Stomach (tissue), 9 donors: ENCODE measurements around the gene IPO13. TPM values are rescaled to one million over a fixed set of nuclear protein-coding genes. Genes with fewer than 3 reads are reported as not detected.

ENCODE experiments used
- DNase-seq, 2 donors: peaks; one replicate each; pipeline versions ENCODE4 v3.0.0 to v3.0.0-alpha.2; 2013 to 2019
- H3K27ac ChIP-seq, 5 donors: fragments of 200-600 bp in 4 of 5; sonication (generic) in 4 of 5; one replicate each; pipeline ENCODE4 v1.5.1; 2013 to 2019; ENCODE audit warnings: mild to moderate bottlenecking in 1 of 5, moderate library complexity in 1 of 5
- H3K27me3 ChIP-seq, 3 donors: fragments of 200-600 bp; sonication (generic); one replicate each; pipeline ENCODE4 v1.5.1; 2017 to 2019; ENCODE audit warnings: mixed run types in 1 of 3
- H3K36me3 ChIP-seq, 4 donors: fragments of 200-600 bp; sonication (generic); 1 replicate in 3 of 4; 2 replicates in 1 of 4; pipeline ENCODE4 v1.5.1; 2016 to 2019
- H3K4me1 ChIP-seq, 4 donors: fragments of 200-600 bp; sonication (generic); one replicate each; pipeline ENCODE4 v1.5.1; 2016 to 2019
- H3K4me3 ChIP-seq, 4 donors: fragments of 200-600 bp; sonication (generic) in 3 of 4; one replicate each; pipeline ENCODE4 v1.5.1; 2016 to 2019; ENCODE audit warnings: mild to moderate bottlenecking in 1 of 4
- H3K9me3 ChIP-seq, 4 donors: fragments of 200-600 bp; sonication (generic); one replicate each; pipeline ENCODE4 v1.5.1; 2016 to 2019
- CTCF ChIP-seq, 7 experiments: fragments of 450-650 bp in 4 of 7; fragments of 200-600 bp in 3 of 7; sonication (generic) in 3 of 7; IDR thresholded peaks; one replicate each; pipeline ENCODE4 v1.5.1; 2016 to 2019; ENCODE audit warnings: antibody characterized with exemption in 7 of 7, control low read depth in 2 of 7, mild to moderate bottlenecking in 1 of 7
- EP300 ChIP-seq: sonication (generic); formaldehyde crosslinking; IDR thresholded peaks from one replicate; pipeline ENCODE4 v1.6.1; 2017; ENCODE audit warnings: antibody characterized with exemption
- POLR2A ChIP-seq, 4 donors: fragments of 450-650 bp; IDR thresholded peaks; one replicate each; pipeline ENCODE4 v1.6.1; 2016; ENCODE audit warnings: antibody characterized with exemption in 4 of 4, control low read depth in 2 of 4, mild to moderate bottlenecking in 1 of 4, moderate library complexity in 1 of 4
- POLR2AphosphoS5 ChIP-seq, 3 donors: sonication (generic); formaldehyde crosslinking; IDR thresholded peaks; one replicate each; pipeline ENCODE4 v1.6.1; 2016; ENCODE audit warnings: antibody characterized with exemption in 3 of 3
- whole genome bisulfite sequencing, 5 donors: extraction: QIAGEN DNeasy Blood & Tissue Kit in 3 of 5; methylation state at CpG; one replicate each; pipeline versions ENCODE4 v1.1.5 to v1.1.7; 2013 to 2018; 5-methylcytosine and 5-hydroxymethylcytosine counted together
- intact Hi-C: fragments of 100-400 bp; cut with DNase I; formaldehyde crosslinking; loops from one replicate; pipeline ENCODE4 v1.15.1; 2023; ENCODE audit warnings: low total_unique reads
- polyA plus RNA-seq, 3 donors: library from polyadenylated mRNA; stranded (reverse); fragments of 200-250 nt; gene quantifications; one replicate each; pipeline ENCODE4 v1.2.3, GENCODE V29; 2013
- total RNA-seq, 5 donors: library from RNA; depleted of rRNA; stranded (reverse); fragments of >200 nt; gene quantifications; one replicate each; pipeline versions ENCODE4 v1.1.0 to v1.2.3, GENCODE V29; 2014 to 2016
- donor health status: healthy with polysubstance abuse.
- donor health status: Bipolar disorder and iron deficiency.
- donor health status: healthy.

Gene IPO13
- total and polyA plus RNA-seq, 8 donors = 6.2 to 54.5 (median 16.9) TPM

- no peak overlapping the region for H3K27ac ChIP-seq
- no peak for DNase-seq
- intact Hi-C loops = no loop called here
- H3K9me3 ChIP-seq = no peaks in the 10 kb centered on the region
- no peak for TF ChIP-seq POLR2A (IDR thresholded peaks at IDR 0.05)
- TF ChIP-seq POLR2AphosphoS5 (IDR thresholded peaks at IDR 0.05) = no peak
- no peak for TF ChIP-seq EP300
- 24 to 67% (median 55%) methylated on average over 1 to 2 of the region's 2 CpGs for WGBS, 5 donors
- peaks cover 0 to 4% (median 0%) of the 10 kb centered on the region in 4 donors for H3K4me1 ChIP-seq
- no peaks in the 10 kb centered on the region for H3K27me3 ChIP-seq
- H3K36me3 ChIP-seq = peaks cover 0 to 14% (median 5%) of the 10 kb centered on the region in 4 donors
- H3K4me3 ChIP-seq = no peak overlapping the region
Measured at GRCh38 chr1:44012404-44012803, 65.7 kb downstream of the IPO13 start.

- H3K36me3 ChIP-seq = peaks cover 0 to 20% (median 5%) of the 10 kb centered on the region in 4 donors
- peaks cover 0 to 4% (median 0%) of the 10 kb centered on the region in 4 donors for H3K4me1 ChIP-seq
- H3K9me3 ChIP-seq = no peaks in the 10 kb centered on the region
- no peaks in the 10 kb centered on the region for H3K27me3 ChIP-seq
- intact Hi-C loops = no loop called here
- WGBS, 5 donors = 62 to 84% (median 72%) methylated on average over 13 of the region's 13 CpGs
- H3K27ac ChIP-seq = no peak overlapping the region
- peak in 1 of 2 donors; percentile 61 for DNase-seq
- H3K4me3 ChIP-seq = no peak overlapping the region
- no peak for TF ChIP-seq CTCF (IDR thresholded peaks at IDR 0.05)
- no peak for TF ChIP-seq EP300
- TF ChIP-seq POLR2A (IDR thresholded peaks at IDR 0.05) = no peak
- TF ChIP-seq POLR2AphosphoS5 (IDR thresholded peaks at IDR 0.05) = no peak
Measured at GRCh38 chr1:44012941-44013609, 66.3 kb downstream of the IPO13 start.

- peaks cover 0 to 21% (median 3%) of the 10 kb centered on the region in 4 donors for H3K36me3 ChIP-seq
- H3K9me3 ChIP-seq = no peaks in the 10 kb centered on the region
- H3K4me3 ChIP-seq = no peak overlapping the region
- H3K27ac ChIP-seq = no peak overlapping the region
- TF ChIP-seq CTCF (IDR thresholded peaks at IDR 0.05) = no peak
- no peak for TF ChIP-seq EP300
- TF ChIP-seq POLR2A (IDR thresholded peaks at IDR 0.05) = no peak
- TF ChIP-seq POLR2AphosphoS5 (IDR thresholded peaks at IDR 0.05) = no peak
- intact Hi-C loops = no loop called here
- DNase-seq = no peak
- no peaks in the 10 kb centered on the region for H3K27me3 ChIP-seq
- whole genome bisulfite sequencing, 5 donors = 72 to 86% (median 79%) methylated on average over 4 to 5 of the region's 5 CpGs
- H3K4me1 ChIP-seq = peaks cover 0 to 4% (median 0%) of the 10 kb centered on the region in 4 donors
Measured at GRCh38 chr1:44013949-44014348, 67.2 kb downstream of the IPO13 start.

GRCh38 chr1:44014365-44015104 lies 67.8 kb downstream of the IPO13 start:
- TF ChIP-seq CTCF (IDR thresholded peaks at IDR 0.05) (no peak), EP300 (no peak), POLR2A (IDR thresholded peaks at IDR 0.05) (no peak), POLR2AphosphoS5 (IDR thresholded peaks at IDR 0.05) (no peak)
- intact Hi-C loops = no loop called here
- no peak for DNase-seq
- H3K27me3 ChIP-seq = no peaks in the 10 kb centered on the region
- H3K27ac ChIP-seq = no peak overlapping the region
- peaks cover 0 to 4% (median 0%) of the 10 kb centered on the region in 4 donors for H3K4me1 ChIP-seq
- H3K36me3 ChIP-seq = peaks cover 0 to 17% (median 2%) of the 10 kb centered on the region in 4 donors
- no peaks in the 10 kb centered on the region for H3K9me3 ChIP-seq
- 65 to 70% (median 66%) methylated on average over 6 to 8 of the region's 8 CpGs for WGBS, 5 donors
- H3K4me3 ChIP-seq = no peak overlapping the region
